GM18951 (cell line): Measurements from ENCODE around the gene ACKR1.

Source experiments
- POLR2A ChIP-seq: IDR thresholded peaks from 4 replicates; pipeline ENCODE4 v1.6.1; 2011; ENCODE audit warnings: mild to moderate bottlenecking; ENCODE audit not compliant: insufficient read length, insufficient read depth; ENCODE audit errors: extremely low read depth
- in situ Hi-C: fragments of 300-500 bp; cut with MboI; formaldehyde crosslinking; loops from one replicate; pipeline ENCODE4 v1.12.0; 2022; ENCODE audit warnings: low sequenced_read_pairs, mixed read lengths, inconsistent platforms; ENCODE audit not compliant: unreplicated experiment

The ACKR1 gene, protein sequence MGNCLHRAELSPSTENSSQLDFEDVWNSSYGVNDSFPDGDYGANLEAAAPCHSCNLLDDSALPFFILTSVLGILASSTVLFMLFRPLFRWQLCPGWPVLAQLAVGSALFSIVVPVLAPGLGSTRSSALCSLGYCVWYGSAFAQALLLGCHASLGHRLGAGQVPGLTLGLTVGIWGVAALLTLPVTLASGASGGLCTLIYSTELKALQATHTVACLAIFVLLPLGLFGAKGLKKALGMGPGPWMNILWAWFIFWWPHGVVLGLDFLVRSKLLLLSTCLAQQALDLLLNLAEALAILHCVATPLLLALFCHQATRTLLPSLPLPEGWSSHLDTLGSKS

GRCh38 chr1:159204161-159205141 lies at the start of gene ACKR1:
Gene ACKR1, plus strand, starts transcription at chr1:159204875. Its CDS starts 85 bp downstream, at chr1:159204960.
- in situ Hi-C loops, result no loop called here
- no peak for TF ChIP-seq POLR2A

DNA sequence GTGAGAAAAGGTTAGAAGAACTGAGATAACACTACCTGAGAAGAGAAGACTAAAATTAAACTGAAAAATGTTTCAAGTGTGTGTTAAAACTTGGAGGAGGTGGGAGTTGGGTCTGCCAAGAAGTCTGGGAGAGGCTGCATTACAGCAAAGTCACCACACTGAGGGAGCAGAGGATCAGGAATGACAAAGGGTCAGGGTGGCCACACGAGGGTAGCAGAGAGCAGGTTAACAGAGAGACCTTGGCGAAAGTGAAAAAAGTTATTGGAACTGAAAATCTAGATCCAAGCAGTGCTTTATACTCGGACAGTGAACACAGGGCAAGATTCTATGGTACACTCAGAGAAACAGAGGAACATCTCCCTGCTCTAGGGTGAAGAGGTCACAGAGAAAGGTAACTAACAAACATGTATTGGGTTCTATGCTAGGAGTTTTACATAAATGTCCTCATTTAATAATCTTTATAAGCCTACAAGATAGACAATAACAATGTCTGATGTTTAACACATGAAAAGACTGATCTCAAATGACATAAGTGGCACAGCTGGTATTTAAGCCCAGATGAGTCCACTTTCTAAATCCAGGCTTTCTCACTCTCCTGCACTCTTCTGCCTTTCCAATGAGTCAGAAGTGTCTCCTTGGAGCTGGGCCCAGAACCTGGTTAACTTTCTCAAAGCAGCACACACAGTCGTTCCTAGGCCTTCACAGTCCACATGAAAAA lies 43.5 kb upstream of the ACKR1 start:
- TF ChIP-seq POLR2A, result no peak
- in situ Hi-C loops, result loop anchor here (5.0 to 25.0 kb wide), 2 partner anchors 51 to 726 kb away; no protein-coding TSS in a partner anchor

- in situ Hi-C loops, result loop anchor here (5.0 to 25.0 kb wide), 2 partner anchors 51 to 726 kb away; no protein-coding TSS in a partner anchor
- TF ChIP-seq POLR2A, result no peak
Measured at GRCh38 chr1:159161719-159162026, 43.0 kb upstream of the ACKR1 start.

GRCh38 chr1:159162516-159163265 lies 42.0 kb upstream of the ACKR1 start:
- in situ Hi-C loops, result loop anchor here (5.0 to 25.0 kb wide), 2 partner anchors 50 to 725 kb away; no protein-coding TSS in a partner anchor
- TF ChIP-seq POLR2A, result no peak

- TF ChIP-seq POLR2A, result no peak
- in situ Hi-C loops, result loop anchor here (5.0 to 25.0 kb wide), 2 partner anchors 49 to 724 kb away; no protein-coding TSS in a partner anchor
Measured at GRCh38 chr1:159163614-159164228, 41.0 kb upstream of the ACKR1 start.

DNA sequence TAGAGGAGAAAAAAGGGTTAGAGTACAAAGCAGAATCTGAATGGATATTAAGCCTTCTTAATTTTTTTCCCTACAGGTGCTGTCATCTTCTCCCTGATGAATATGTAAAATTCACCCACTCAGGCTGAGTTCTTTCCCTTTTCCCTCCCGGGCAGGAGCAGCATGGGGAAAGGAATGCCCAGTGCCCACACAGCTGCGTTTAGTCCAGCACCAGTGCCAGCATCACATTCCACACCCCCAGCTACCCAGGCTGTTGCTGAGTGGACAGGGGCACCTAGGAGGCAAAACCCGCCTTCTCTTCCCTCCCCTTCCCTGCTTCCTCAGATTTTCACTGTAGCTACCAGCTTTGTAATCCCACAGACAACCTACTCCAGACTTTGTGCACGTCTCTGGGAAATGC lies 36.6 kb upstream of the ACKR1 start:
- in situ Hi-C loops, result loop anchor here (25.0 kb wide), 1 partner anchor 719 kb away; no protein-coding TSS in a partner anchor
- no peak for TF ChIP-seq POLR2A

GRCh38 chr1:159170639-159171038 lies 34.0 kb upstream of the ACKR1 start:
- in situ Hi-C loops, result loop anchor here (25.0 kb wide), 1 partner anchor 717 kb away; no protein-coding TSS in a partner anchor
- no peak for TF ChIP-seq POLR2A

DNA sequence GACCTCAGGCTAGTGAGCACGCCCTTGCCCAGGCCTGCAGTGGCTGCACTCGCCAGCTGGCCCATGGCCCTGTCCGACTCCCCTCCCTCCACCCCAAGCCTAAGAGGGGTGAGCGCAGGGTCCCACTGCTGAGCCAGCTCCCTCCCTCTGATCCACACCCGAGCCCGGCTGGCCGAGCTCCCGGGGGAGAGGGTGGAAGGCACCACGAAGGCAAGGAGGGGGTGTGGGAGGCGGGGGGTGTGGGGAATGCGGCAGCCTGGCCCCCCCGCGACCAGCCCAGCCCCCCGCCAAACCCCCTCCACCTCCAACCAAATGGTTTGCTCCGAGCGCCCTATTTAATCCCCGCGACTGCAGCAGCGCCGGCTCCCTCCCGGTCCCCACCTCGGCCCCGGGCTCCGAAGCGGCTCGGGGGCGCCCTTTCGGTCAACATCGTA lies 33.4 kb upstream of the ACKR1 start, which contains the start of gene CADM3:
TSS of gene CADM3 (plus strand) at position 362 of the 434 bp plus-strand sequence. CDS start 151 bp downstream, outside the sequence.
- in situ Hi-C loops, result loop anchor here (25.0 kb wide), 1 partner anchor 716 kb away; no protein-coding TSS in a partner anchor
- no peak for TF ChIP-seq POLR2A

DNA sequence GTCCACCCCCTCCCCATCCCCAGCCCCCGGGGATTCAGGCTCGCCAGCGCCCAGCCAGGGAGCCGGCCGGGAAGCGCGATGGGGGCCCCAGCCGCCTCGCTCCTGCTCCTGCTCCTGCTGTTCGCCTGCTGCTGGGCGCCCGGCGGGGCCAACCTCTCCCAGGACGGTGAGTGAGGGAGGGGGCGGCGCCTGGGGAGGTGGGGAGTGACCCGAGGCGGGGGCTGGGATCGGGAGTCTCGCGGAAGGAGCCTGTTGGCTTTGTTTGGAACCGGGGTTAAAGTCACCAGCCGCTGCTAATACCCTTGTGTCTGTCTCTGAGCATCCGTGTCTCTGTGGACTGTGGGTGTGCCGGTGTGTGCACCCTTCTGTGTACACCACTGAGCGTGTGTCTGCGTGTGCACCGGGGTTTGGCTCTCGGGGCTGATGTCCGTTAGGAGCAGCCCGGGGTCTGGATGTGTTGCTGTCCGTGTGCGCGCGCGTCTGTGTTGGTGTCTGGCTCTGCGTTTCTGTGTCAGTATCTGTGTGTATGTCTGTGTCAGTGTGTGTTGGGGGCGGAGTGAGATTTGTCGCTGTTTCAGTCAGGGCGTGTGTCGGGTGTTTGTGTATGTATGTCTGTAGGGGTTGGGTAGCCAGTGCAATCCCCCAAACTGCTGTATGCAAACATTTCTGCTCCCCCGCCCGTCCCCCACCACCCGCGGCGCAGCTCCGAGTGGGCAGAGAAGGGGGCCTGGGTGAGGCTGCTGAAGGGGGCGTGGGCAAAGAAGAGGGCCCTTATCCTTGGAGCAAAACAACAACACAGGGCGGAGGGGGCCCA lies 32.8 kb upstream of the ACKR1 start:
- in situ Hi-C loops, result loop anchor here (25.0 kb wide), 1 partner anchor 715 kb away; no protein-coding TSS in a partner anchor
- TF ChIP-seq POLR2A, result no peak

DNA sequence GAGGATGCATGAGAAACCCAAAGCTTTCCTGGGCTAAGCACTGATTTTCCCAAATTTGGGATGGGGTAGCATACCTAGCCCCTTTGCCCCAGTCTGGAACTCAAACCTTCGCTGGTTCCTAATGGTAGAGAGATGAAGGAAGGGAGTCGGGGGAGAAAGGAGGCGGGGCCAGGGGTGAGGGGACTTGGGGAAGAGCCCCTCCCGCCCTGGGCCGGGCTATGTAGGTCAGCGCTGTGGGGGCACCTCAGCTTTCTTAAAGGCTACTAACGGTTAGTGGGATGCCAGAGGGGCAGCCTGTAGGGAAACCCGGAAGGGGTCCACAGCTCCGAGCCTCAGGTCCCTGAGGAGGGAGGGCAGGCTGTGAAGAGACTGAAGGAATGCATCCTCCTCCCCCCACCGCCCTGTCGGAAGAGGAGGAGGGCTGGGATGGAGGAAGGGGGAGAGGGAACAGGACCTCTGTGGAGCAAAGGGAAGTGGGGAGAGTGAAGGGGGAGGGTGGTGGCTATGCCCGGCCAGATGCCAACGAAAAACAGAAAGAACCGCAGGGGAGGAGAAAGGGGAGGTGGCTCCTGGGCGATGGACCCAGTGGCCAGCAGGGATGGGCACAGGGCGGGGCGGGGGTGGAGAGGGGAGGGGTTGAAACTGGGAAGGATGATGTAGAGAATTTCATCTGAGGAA lies 31.9 kb upstream of the ACKR1 start:
- no peak for TF ChIP-seq POLR2A
- in situ Hi-C loops, result loop anchor here (25.0 kb wide), 1 partner anchor 715 kb away; no protein-coding TSS in a partner anchor
